ENCODE data around the gene BZW1. TPM values are rescaled to one million over a fixed set of nuclear protein-coding genes. Genes with fewer than 3 reads are reported as not detected.

BZW1 gene
- total and polyA plus RNA-seq, 4 donors: 63.0 to 189 (median 161) TPM

DNA sequence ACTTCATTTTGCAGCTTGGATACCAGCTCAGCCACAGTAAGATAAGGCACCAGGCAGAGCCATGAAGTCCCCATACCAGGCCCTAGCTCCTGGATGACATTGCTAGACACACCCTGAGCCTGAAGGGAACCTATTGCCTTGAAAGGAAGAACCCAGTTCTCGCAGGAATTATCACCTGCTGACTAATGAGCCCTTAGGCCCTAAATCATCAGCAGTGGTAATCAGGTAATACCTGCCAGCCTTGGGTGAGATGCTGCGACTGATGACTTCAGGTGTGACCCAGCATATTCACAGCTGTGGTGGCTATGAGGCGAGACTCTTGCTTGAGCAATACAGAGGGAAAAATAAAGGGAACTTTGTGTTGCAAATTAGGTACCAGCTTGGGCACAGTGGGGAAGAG lies 27.8 kb downstream of the BZW1 start (continued):
- TF ChIP-seq HNF4G (IDR thresholded peaks at IDR 0.05) (no peak), MAX (IDR thresholded peaks at IDR 0.05) (no peak)

DNA sequence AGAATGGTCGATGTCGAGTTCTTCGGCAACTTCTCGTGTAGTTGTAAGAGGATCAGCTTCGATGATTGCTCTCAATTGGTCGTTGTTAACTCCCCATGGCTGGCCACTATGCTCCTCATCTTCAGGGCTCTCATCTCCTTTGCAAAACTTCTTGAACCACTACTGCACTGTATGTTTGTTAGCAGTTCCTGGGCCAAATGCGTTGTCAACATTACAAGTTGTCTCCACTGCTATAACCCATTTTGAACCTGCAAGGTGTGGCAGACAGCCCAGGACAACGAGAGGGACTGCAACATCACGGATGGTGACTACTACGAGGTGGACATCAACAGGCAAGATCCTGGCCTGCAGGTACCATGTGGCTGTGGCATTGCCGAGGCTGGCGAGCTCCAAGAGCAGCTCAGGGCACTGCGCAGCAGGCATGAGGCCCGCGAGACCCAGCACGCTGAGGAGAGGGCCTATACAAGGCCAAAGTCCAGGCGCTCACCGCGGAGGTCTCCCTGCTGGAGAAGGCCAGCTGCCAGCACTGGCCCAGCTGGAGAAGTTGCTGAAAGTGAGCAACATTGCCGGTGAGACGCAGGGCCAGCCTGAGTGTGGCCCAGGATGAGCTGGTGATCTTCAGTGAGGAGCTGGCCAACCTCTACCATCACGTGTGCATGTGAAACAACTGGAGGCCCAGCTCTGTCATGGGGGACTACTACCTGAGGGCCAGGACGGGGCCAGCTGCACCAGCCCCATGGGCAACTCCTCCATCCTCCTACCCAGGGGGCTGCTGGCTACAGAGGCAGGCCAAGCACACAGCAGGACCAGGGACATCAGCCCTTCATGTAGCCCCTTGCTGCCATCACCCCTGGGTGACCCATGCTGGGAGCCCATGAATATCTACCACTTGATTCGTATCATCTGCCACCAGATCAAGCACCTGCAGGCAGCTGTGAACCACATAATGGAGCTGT lies 32.6 kb downstream of the BZW1 start:
- H3K4me1 ChIP-seq (ENCODE audit: control insufficient read depth in 4 of 4, insufficient read depth in 4 of 4, low read length in 3 of 4): no peaks in the 10 kb centered on the region
- DNase-seq (ENCODE audit: low spot score): no peak
- H3K36me3 ChIP-seq (ENCODE audit: control insufficient read depth in 4 of 4, insufficient read depth in 3 of 4, low read depth in 1 of 4, low read length in 3 of 4): no peaks in the 10 kb centered on the region
- 94% methylated on average over 24 of the region's 24 CpGs for WGBS
- no peak overlapping the region for H3K27ac ChIP-seq (ENCODE audit: low read depth in 1 of 2, low read length in 2 of 2)
- H3K9ac ChIP-seq (ENCODE audit: low read depth in 1 of 2, low read length in 2 of 2): no peak overlapping the region
- no peak overlapping the region for H3K4me3 ChIP-seq (ENCODE audit: low read depth in 1 of 3, low read length in 3 of 3)
- TF ChIP-seq NR2F2 (IDR thresholded peaks at IDR 0.05) (no peak), GABPA (IDR thresholded peaks at IDR 0.05 in 1 of 2, conservative IDR thresholded peaks at IDR 0.05 in 1 of 2) (no peak), TAF1 (conservative IDR thresholded peaks at IDR 0.05) (no peak), YY1 (IDR thresholded peaks at IDR 0.05) (no peak), FOXA2 (IDR thresholded peaks at IDR 0.05) (no peak), REST (IDR thresholded peaks at IDR 0.05) (no peak), RXRA (IDR thresholded peaks at IDR 0.05) (no peak), SP1 (IDR thresholded peaks at IDR 0.05) (no peak), HNF4A (conservative IDR thresholded peaks at IDR 0.05) (no peak), JUND (IDR thresholded peaks at IDR 0.05) (no peak), EGR1 (IDR thresholded peaks at IDR 0.05; ENCODE audit: low read depth in 2 of 2) (no peak), FOXA1 (IDR thresholded peaks at IDR 0.05) (no peak), ZBTB33 (IDR thresholded peaks at IDR 0.05) (no peak), HNF4G (IDR thresholded peaks at IDR 0.05) (no peak), MAX (IDR thresholded peaks at IDR 0.05) (no peak), RAD21 (IDR thresholded peaks at IDR 0.05) (no peak)
- TF ChIP-seq, protein P1, sequence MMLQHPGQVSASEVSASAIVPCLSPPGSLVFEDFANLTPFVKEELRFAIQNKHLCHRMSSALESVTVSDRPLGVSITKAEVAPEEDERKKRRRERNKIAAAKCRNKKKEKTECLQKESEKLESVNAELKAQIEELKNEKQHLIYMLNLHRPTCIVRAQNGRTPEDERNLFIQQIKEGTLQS (IDR thresholded peaks at IDR 0.05): no peak
- TF ChIP-seq, protein P2, sequence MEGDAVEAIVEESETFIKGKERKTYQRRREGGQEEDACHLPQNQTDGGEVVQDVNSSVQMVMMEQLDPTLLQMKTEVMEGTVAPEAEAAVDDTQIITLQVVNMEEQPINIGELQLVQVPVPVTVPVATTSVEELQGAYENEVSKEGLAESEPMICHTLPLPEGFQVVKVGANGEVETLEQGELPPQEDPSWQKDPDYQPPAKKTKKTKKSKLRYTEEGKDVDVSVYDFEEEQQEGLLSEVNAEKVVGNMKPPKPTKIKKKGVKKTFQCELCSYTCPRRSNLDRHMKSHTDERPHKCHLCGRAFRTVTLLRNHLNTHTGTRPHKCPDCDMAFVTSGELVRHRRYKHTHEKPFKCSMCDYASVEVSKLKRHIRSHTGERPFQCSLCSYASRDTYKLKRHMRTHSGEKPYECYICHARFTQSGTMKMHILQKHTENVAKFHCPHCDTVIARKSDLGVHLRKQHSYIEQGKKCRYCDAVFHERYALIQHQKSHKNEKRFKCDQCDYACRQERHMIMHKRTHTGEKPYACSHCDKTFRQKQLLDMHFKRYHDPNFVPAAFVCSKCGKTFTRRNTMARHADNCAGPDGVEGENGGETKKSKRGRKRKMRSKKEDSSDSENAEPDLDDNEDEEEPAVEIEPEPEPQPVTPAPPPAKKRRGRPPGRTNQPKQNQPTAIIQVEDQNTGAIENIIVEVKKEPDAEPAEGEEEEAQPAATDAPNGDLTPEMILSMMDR (IDR thresholded peaks at IDR 0.05; ENCODE audit: low read depth, low read length, missing input control): no peak
- no peaks in the 10 kb centered on the region for H3K9me3 ChIP-seq (ENCODE audit: control insufficient read depth in 4 of 4, low read length in 3 of 4)
- H3K27me3 ChIP-seq (ENCODE audit: control insufficient read depth in 4 of 4, insufficient read depth in 4 of 4, low read length in 3 of 4): no peaks in the 10 kb centered on the region

All from liver (tissue), 9 donors.